Trophoblast cell (in vitro differentiated cells and primary cell): ENCODE measurements around the gene ERVFRD-1.

ENCODE experiments used
- DNase-seq, 2 donors: peaks; one replicate each; pipeline ENCODE4 v3.0.0-alpha.2; 2016
- H2AFZ ChIP-seq: 2 replicates; pipeline ENCODE4 v1.6.1; 2013; ENCODE audit warnings: low read length, moderate library complexity, mild to moderate bottlenecking; ENCODE audit not compliant: insufficient read depth, poor library complexity
- H2AK5ac ChIP-seq: 2 replicates; pipeline ENCODE4 v1.6.1; 2013; ENCODE audit warnings: mild to moderate bottlenecking, low read length
- H2BK120ac ChIP-seq: 2 replicates; pipeline ENCODE4 v1.6.1; 2013; ENCODE audit warnings: low read length, mild to moderate bottlenecking, moderate library complexity; ENCODE audit not compliant: insufficient read depth, poor library complexity
- H2BK12ac ChIP-seq: 2 replicates; pipeline ENCODE4 v1.6.1; 2013; ENCODE audit warnings: mild to moderate bottlenecking, low read length, moderate library complexity
- H2BK5ac ChIP-seq: 2 replicates; pipeline ENCODE4 v1.6.1; 2013; ENCODE audit warnings: low read length, low read depth, moderate library complexity, mild to moderate bottlenecking; ENCODE audit not compliant: poor library complexity
- H3K14ac ChIP-seq: 2 replicates; pipeline ENCODE4 v1.6.1; 2013; ENCODE audit warnings: mild to moderate bottlenecking, low read length
- H3K18ac ChIP-seq: 2 replicates; pipeline ENCODE4 v1.6.1; 2013; ENCODE audit warnings: mild to moderate bottlenecking, low read length
- H3K23ac ChIP-seq: 2 replicates; pipeline ENCODE4 v1.6.1; 2013; ENCODE audit warnings: low read length
- H3K27ac ChIP-seq: 2 replicates; pipeline ENCODE4 v1.5.1; 2013; ENCODE audit warnings: low read depth, mild to moderate bottlenecking, inconsistent platforms, low read length, moderate library complexity
- H3K27me3 ChIP-seq: 2 replicates; pipeline ENCODE4 v1.6.1; 2013; ENCODE audit warnings: inconsistent platforms, mild to moderate bottlenecking, low read length, moderate library complexity; ENCODE audit not compliant: insufficient read depth
- H3K36me3 ChIP-seq, 2 experiments: 1 replicate in 1 of 2; 2 replicates in 1 of 2; pipeline ENCODE4 v1.6.1; 2013; ENCODE audit warnings: low read length in 2 of 2, mild to moderate bottlenecking in 2 of 2, moderate library complexity in 1 of 2; ENCODE audit not compliant: insufficient read depth in 2 of 2, control insufficient read depth in 1 of 2
- H3K4ac ChIP-seq: 2 replicates; pipeline ENCODE4 v1.6.1; 2013; ENCODE audit warnings: low read depth, mild to moderate bottlenecking, low read length, moderate library complexity
- H3K4me1 ChIP-seq, 2 experiments: 1 replicate in 1 of 2; 2 replicates in 1 of 2; pipeline ENCODE4 v1.6.1; 2013; ENCODE audit warnings: low read length in 2 of 2, mild to moderate bottlenecking in 2 of 2, moderate library complexity in 1 of 2; ENCODE audit not compliant: insufficient read depth in 2 of 2, control insufficient read depth in 1 of 2
- H3K4me2 ChIP-seq: 2 replicates; pipeline ENCODE4 v1.6.1; 2013; ENCODE audit warnings: inconsistent platforms, mild to moderate bottlenecking, low read length, moderate library complexity
- H3K4me3 ChIP-seq: 2 replicates; pipeline ENCODE4 v1.5.1; 2013; ENCODE audit warnings: mild to moderate bottlenecking, low read depth, low read length, inconsistent platforms
- H3K79me1 ChIP-seq: one replicate; pipeline ENCODE4 v1.6.1; 2013; ENCODE audit warnings: low read length
- H3K79me2 ChIP-seq: 2 replicates; pipeline ENCODE4 v1.6.1; 2013; ENCODE audit warnings: low read length, mild to moderate bottlenecking; ENCODE audit not compliant: control insufficient read depth, insufficient read depth, poor library complexity
- H3K9ac ChIP-seq: 2 replicates; pipeline ENCODE4 v1.6.1; 2013; ENCODE audit warnings: mild to moderate bottlenecking, low read length
- H3K9me3 ChIP-seq: 2 replicates; pipeline ENCODE4 v1.6.1; 2013; ENCODE audit warnings: low read depth, mild to moderate bottlenecking, control low read depth, inconsistent platforms, low read length; ENCODE audit not compliant: insufficient read depth
- H4K12ac ChIP-seq: 2 replicates; pipeline ENCODE4 v1.6.1; 2013; ENCODE audit warnings: low read depth, mild to moderate bottlenecking, low read length, moderate library complexity
- H4K8ac ChIP-seq: 2 replicates; pipeline ENCODE4 v1.6.1; 2013; ENCODE audit warnings: low read depth, mild to moderate bottlenecking, low read length, moderate library complexity
- H4K91ac ChIP-seq: one replicate; pipeline ENCODE4 v1.6.1; 2013; ENCODE audit warnings: low read depth, mild to moderate bottlenecking, low read length, moderate library complexity
- WGBS: extraction: QIAGEN DNeasy Blood & Tissue Kit; methylation state at CpG from one replicate; pipeline ENCODE4 v1.1.7; 2013; ENCODE audit warnings: missing lambda C conversion rate; ENCODE audit not compliant: insufficient read length, insufficient coverage; ENCODE audit errors: extremely low coverage; 5-methylcytosine and 5-hydroxymethylcytosine counted together

ERVFRD-1 gene

DNA sequence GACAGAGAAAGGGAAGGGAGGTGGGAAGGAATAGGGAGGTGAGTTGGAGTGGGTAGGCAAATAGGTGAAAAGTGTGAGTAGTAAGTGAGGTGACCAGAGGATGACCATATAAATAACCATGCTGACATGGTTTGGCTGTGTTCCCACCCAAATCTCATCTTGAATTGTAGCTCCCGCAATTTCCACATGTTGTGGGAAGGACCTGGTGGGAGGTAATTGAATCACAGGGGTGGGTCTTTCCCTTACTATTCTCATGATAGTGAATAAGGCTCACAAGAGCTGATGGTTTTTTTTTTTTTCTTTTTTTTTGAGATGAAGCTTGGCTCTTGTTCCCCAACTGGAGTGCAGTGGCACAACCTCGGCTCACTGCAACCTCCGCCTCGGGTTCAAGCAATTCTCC lies 39.4 kb downstream of the ERVFRD-1 start:
- DNase-seq, result no peak
- WGBS, result no CpG with 5 or more reads among the region's 4 CpGs

DNA sequence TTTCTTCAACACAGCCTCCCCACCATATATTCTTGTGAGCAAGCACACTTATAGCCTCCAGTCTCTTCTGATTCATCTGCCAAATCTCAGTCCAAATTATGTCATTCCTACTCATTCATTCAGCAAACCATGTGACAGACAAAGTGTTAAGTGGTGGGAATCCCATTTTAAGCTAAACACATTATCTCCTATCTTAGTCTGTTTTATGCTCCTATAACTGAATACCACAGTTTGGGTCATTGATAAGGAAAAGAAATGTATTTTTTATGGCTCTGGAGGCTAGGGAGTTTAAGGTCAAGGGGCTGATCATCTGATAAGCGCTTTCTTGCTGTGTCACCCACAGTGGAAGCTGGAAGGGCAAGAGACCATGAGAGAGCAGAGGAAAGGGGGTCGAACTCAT lies 41.8 kb downstream of the ERVFRD-1 start:
- Histone ChIP-seq H3K79me2 (no peaks in the 10 kb centered on the region), H3K27ac (no peak overlapping the region), H2BK120ac (no peak overlapping the region), H3K9ac (no peak overlapping the region), H4K8ac (no peak overlapping the region), H3K4me3 (no peak overlapping the region), H3K9me3 (no peaks in the 10 kb centered on the region), H4K12ac (no peak overlapping the region), H2BK5ac (no peak overlapping the region), H3K36me3 (no peaks in the 10 kb centered on the region), H3K4me2 (no peak overlapping the region), H3K4me1 (peaks cover 0 to 2% of the 10 kb centered on the region in 2 experiments), H2AK5ac (no peak overlapping the region), H3K27me3 (no peaks in the 10 kb centered on the region), H3K23ac (no peak overlapping the region), H3K18ac (no peak overlapping the region), H2BK12ac (no peak overlapping the region), H3K79me1 (no peaks in the 10 kb centered on the region), H3K4ac (no peak overlapping the region), H4K91ac (no peak overlapping the region), H2AFZ (no peak overlapping the region), H3K14ac (no peak overlapping the region)
- no peak for DNase-seq
- no CpG with 5 or more reads among the region's 2 CpGs for WGBS

More for the DNA sequence above, 39.4 kb downstream of the ERVFRD-1 start:
- Histone ChIP-seq H4K12ac (no peak overlapping the region), H3K27me3 (no peaks in the 10 kb centered on the region), H4K8ac (no peak overlapping the region), H4K91ac (no peak overlapping the region), H2AFZ (no peak overlapping the region), H2BK12ac (no peak overlapping the region), H3K4ac (no peak overlapping the region), H3K79me1 (peaks cover 2% of the 10 kb centered on the region), H3K36me3 (no peaks in the 10 kb centered on the region), H3K14ac (no peak overlapping the region), H2BK5ac (no peak overlapping the region), H3K9me3 (no peaks in the 10 kb centered on the region), H2BK120ac (no peak overlapping the region), H3K18ac (no peak overlapping the region), H2AK5ac (no peak overlapping the region), H3K23ac (no peak overlapping the region), H3K4me1 (peaks cover 2% of the 10 kb centered on the region in 2 experiments), H3K27ac (no peak overlapping the region), H3K4me3 (no peak overlapping the region), H3K4me2 (no peak overlapping the region), H3K9ac (no peak overlapping the region), H3K79me2 (no peaks in the 10 kb centered on the region)

DNA sequence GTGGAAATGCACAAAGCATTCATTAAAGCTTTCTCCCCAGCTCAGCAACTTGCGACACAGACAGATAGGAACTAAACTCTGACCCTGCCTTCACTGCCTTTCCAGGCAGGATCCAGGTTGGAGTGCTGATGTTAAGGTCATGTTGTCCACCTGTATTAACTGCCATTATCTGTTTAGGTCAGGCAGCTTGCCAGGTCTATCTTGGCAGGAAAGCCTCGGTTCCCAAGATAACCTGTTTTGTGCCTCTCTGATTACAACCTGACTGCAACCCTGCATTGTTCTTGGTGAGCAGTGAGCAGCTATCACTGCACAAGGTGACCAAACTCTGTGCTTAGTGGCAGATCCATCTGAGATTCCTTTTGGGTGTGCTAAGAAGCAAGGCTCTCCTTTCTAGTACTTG lies 44.2 kb downstream of the ERVFRD-1 start:
- no peaks in the 10 kb centered on the region for H3K4me1 ChIP-seq
- H3K4me2 ChIP-seq, result no peak overlapping the region
- no peak overlapping the region for H3K27ac ChIP-seq
- H3K9me3 ChIP-seq, result no peaks in the 10 kb centered on the region
- no peak overlapping the region for H3K4ac ChIP-seq
- no peaks in the 10 kb centered on the region for H3K79me1 ChIP-seq
- H3K14ac ChIP-seq, result no peak overlapping the region
- H3K27me3 ChIP-seq, result no peaks in the 10 kb centered on the region
- H2BK12ac ChIP-seq, result no peak overlapping the region
- no CpG with 5 or more reads among the region's 2 CpGs for WGBS
- H4K12ac ChIP-seq, result no peak overlapping the region
- H2BK5ac ChIP-seq, result no peak overlapping the region
- no peaks in the 10 kb centered on the region for H3K79me2 ChIP-seq
- H2AK5ac ChIP-seq, result no peak overlapping the region
- H3K23ac ChIP-seq, result no peak overlapping the region
- no peak overlapping the region for H3K9ac ChIP-seq
- H3K36me3 ChIP-seq, result no peaks in the 10 kb centered on the region
- no peak overlapping the region for H4K8ac ChIP-seq
- no peak overlapping the region for H3K4me3 ChIP-seq
- H2AFZ ChIP-seq, result no peak overlapping the region
- no peak overlapping the region for H3K18ac ChIP-seq
- no peak for DNase-seq
- no peak overlapping the region for H2BK120ac ChIP-seq
- no peak overlapping the region for H4K91ac ChIP-seq

DNA sequence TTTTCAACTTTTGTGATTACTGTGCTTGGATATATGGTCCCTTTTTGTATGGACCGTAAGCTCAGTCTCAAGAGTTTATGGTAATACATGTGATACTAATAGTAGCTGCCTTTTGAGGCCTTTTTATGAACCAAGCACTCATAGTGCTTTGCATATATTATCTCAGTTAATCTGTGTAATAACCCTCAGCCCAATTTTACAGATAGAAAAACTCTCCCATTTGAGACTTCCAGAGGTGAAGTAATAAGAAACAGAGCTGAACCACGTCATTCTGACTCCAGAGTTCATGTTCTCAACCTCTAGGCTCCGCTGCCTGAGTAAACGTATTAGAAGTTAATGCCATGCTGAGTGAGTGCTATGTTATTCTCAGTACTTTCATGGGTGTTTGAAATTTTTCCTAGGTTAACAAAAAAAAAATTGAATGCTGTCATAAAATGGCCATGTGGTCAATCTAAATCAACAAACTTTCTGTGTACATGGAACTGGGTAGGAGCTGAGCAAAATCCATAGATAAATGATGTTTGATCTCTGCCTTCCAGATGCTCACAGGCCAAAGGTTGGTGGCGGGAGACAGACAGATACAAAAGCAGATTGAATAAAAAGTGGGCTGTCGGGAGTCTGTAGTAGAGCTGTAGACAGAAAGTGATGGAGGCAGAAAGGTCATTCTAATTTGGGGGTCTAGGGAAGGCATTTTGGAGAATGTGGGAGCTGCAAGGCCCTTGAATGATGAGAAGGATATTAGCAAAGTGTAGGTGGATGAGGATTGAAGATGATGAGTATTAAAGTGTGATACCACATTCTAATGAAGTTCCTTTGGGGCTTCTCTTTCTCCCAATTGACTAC lies 44.8 kb downstream of the ERVFRD-1 start:
- WGBS, result no CpG with 5 or more reads among the region's 6 CpGs
- Histone ChIP-seq H3K18ac (no peak overlapping the region), H3K36me3 (no peaks in the 10 kb centered on the region), H3K4ac (no peak overlapping the region), H3K14ac (no peak overlapping the region), H2BK120ac (no peak overlapping the region), H3K27ac (no peak overlapping the region), H3K4me2 (no peak overlapping the region), H2AFZ (no peak overlapping the region), H3K9ac (no peak overlapping the region), H3K4me3 (no peak overlapping the region), H3K27me3 (no peaks in the 10 kb centered on the region), H3K9me3 (no peaks in the 10 kb centered on the region), H2BK5ac (no peak overlapping the region), H3K79me2 (no peaks in the 10 kb centered on the region), H4K8ac (no peak overlapping the region), H3K23ac (no peak overlapping the region), H4K91ac (no peak overlapping the region), H3K4me1 (no peaks in the 10 kb centered on the region), H4K12ac (no peak overlapping the region), H2AK5ac (no peak overlapping the region), H3K79me1 (no peaks in the 10 kb centered on the region), H2BK12ac (no peak overlapping the region)
- no peak for DNase-seq
